ENCODE measurements around the gene EPB41L4A.
A peak's percentile ranks its signal among the peaks of the same experiment; 100 is the strongest.
"Not testable (repeated sequence)": the region's sequence is repeated elsewhere in the genome, so short reads cannot be mapped to it uniquely, and the experiment has no call there.

EPB41L4A gene

DNA sequence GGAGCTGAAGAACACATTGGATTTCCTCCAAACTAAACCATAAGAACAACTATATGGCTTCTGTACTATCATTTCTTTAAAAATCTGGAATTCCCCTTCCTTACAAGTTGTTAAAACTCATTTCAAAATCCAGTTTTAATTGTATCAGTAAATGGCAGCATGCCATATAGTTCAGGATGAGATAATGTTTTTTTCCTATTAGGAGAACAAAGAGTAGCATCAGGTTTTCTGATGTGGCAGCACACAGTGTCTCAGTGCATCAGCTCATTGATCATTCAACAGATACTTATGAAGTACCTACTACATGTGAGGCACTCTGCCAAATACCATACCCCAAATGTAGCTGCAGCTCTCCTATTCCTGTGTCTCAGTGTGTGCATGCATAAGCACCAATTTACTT, 161.1 kb downstream of the EPB41L4A start:
- no peak for DNase-seq (ENCODE audit: low read depth)

DNA sequence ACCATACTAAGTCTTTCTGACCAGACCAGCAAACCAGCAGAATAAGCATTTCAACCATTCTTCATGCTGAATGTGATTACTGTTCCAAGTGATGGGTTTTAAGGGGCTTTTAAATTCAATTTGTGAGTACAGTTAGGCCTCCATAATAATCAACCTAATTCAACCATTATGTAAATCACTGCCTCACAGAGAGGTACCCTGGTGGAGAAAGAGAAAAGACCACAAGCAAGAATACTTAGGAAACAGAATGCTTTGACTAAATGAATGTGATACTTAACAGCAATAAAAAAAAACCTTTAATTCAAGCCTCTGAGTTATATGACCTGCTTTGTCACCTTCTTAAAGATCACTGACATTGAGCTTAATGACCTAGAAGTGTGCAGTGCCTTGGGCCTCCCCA, 162.1 kb downstream of the EPB41L4A start:
- DNase-seq (ENCODE audit: low read depth), result no peak

DNA sequence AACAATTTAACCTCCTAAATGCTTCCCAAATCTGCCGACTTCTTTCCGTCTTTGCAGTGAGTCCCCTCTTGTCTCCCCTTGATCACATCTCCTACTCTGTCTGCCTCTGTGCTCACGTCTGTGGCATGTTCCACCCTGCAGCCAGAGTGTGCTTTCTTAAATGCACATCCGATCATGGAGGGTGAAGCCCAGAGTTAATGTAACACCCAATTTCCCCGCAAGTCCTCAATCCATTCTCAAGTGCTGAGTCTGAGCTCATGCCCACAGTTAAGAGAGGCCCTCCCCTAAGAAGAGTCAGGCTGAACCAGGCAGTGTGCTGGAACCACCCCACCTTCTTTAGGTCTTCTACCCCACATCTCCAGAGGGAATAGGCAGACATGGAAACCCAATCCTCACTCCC, 164.8 kb downstream of the EPB41L4A start:
- DNase-seq (ENCODE audit: low read depth), result no peak

DNA sequence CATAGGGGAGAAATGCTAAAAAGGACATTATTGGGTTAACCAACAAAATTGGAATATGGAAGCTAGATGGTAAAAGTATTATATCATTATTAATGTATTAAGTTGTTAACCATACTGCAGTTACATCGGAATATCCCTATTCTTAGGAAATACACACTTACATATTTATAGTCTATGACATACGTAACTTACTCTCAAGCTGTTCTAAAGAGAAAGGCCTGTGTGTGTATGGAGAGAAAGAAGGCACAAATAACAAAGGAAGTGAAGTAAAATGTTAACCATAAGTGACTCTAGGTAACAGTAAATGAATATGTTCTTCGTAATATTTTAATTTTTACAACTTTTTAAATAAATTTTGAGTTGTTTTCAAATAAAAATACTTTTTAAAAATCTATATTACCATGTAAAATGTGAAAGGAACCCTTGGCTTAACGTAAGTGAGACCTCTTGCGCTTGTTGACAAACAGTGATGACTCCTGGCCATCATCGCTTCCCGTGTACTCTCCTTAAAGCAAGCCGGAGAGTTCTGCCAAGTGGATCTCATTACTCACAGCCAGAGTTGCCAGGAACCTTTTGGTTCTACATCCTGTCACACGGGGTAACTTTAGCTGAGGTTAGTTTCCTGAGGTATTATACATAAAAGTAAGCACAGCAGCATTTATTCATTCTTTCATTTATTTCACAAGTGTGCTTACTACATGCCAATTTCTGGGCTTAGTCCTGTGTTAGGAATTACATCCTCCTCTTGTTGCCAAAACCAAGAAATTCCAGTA, 165.4 kb downstream of the EPB41L4A start:
- DNase-seq (ENCODE audit: low read depth), result no peak

DNA sequence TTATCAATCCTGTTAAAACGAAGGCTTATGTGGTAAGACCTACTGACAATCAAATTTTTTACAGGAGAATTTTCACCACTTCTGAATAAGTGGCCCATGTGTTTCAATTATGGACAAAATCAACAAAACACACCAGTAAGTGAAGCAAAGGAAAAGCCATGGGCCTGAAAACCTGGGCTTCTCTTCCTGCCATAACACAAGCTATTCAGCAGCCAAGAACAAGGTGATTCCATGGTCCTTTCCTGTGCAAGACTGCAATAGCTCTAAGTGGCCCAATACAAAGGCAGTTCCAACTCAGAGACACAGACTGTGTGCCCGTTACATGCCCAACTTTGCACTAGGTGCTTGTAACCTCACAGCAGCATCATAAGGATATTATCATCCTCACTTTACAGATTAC, 168.5 kb downstream of the EPB41L4A start:
- no peak for DNase-seq (ENCODE audit: low read depth)

DNA sequence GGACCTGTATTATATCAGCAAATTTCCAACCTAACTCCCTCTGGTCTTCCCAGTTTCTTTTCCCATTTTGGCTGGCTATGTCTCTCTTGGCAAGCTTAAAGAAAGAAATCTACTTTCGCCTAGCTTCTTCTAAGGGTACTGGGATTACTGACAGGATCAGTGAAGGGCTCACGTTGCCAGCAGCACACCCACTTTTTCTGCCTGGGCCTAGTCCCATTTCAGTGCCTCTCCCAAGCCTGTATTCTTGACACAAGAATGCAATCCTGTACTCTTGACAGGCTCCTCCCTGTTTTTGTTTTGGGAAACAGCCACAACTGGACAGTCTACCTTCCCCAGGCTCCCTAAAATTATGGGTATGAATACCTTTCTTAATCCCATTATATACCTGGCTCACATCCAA, 170.5 kb downstream of the EPB41L4A start:
- no peak for DNase-seq (ENCODE audit: low read depth)

DNA sequence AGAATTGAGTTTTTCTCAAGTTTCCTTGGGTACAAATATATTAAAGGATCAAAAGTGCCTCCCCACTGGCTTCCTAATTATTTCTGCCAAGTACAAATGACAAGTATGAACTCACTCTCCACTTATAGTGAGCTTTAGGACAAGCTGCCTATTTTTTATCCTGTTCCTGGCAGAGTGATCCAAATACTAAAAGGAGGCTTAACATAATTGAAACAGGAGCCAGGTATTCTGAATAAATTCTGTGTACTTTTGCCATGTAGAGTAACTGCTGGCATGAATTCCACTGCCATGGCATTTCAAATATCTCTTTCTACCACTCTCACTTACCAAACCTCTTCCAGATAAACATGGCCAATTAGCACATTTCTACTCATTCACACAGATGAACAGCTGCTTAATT, 171.1 kb downstream of the EPB41L4A start:
- DNase-seq (ENCODE audit: low read depth), result no peak

DNA sequence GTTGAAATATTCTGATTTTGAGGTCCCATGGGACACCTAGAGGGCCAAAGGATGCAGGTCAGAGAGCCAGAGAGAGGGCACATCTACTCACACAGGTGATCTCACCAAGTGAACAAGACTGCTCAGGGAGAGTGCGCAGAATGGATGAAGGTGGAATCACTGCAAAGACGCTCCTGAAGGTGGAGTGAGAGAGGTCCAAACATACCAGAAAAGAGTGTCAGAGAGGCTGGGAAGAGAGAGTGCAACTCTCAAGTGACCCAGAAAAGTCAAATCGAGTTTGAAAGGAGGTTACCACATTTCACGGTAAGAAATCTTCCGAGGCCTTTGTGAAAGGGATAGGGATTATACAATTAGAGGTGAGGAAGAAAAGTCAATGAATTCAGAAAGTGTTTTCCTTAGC, 173.4 kb downstream of the EPB41L4A start:
- no peak for DNase-seq (ENCODE audit: low read depth)

DNA sequence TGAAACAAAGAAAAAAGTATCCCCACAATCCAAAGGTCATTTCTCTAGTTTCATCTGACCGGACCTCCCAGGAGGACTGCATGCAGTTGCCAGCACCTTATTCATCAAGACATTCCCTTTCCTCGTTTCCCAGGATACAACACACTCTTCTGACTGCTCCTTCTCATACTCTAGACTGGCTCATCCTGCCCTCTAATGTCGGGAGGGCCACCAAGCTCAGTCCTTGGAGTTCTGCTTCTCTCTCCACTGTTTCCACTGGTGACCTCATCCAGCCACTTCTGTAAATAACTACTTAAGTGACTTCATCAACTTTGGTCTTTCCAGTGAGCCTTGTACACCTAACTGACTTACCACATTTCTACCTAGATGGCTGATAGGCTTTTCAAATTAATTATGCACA, 179.1 kb downstream of the EPB41L4A start:
- no peak for DNase-seq (ENCODE audit: low read depth)

DNA sequence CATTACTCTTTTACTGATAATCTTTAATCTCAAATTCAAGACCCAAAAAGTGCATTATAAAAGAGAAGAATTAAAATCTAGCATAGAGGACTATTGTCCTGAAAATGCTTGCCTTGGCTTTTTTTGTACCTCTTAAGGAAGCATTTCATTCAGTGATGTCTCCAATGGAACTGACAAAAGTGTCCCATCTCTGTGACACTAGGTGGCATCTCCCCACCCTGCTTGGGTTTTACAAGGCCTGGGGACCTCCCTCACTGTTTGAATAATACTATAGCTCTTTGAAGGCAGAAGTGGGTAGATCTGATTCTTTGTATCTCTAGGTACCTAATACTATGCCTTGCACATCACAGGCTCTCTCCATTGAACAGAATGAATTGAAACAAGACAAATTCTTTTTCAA, 180.6 kb downstream of the EPB41L4A start:
- DNase-seq (ENCODE audit: low read depth), result no peak

DNA sequence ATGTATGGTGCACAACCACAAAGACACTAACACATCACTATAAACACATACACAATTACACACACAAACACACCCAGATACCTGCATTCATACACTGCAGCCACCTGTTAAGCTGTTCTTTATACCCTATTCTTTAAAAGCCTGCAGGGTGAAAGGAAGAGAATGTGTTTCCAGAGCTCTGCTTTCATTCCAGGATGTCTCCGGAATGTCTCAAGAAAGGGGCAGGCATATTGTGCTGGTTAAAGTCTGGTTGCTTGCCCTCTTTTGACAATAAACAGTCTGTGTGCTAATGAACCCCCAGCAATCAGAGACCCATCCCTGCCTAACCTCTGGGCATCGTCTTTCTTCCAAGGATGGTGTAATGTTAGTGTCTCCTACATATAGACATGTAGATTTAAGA, 181.6 kb downstream of the EPB41L4A start:
- no peak for DNase-seq (ENCODE audit: low read depth)

DNA sequence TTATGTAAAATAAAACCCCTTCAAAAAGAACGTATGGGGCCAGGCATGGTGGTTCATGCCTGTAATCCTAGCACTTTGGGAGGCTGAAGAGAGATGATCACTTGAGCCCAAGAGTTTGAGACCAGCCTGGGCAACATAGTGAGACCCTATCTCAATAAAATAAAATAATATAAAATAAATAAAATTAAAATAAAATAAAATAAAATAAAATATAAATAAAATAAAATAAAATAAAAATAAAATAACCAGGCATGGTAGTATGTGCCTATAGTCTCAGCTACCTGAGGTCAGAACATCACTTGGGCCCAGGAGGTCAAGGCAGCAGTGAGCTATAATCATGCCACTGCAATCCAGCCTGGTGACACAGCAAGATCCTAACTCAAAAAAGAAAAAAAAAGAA, 185.1 kb downstream of the EPB41L4A start:
- no peak for DNase-seq (ENCODE audit: low read depth)

DNA sequence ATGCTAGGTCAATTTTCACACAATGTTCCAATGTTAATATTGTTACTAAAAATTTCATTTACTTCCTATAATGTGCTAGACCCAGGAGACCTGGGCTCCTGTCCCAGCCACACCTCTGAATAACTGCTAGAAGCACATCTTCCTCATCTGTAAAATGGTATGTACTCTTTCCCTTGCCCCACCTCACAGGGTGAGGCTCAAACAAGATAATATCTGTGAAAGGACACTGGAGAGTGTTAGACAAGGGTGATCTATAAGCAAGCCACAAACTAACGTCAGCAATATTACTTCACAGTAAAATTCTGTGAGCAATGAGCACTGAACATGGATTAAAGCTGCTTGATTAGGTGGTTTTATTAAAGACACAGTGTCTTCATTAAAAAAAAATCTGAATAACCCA, 186.4 kb downstream of the EPB41L4A start:
- no peak for DNase-seq (ENCODE audit: low read depth)

DNA sequence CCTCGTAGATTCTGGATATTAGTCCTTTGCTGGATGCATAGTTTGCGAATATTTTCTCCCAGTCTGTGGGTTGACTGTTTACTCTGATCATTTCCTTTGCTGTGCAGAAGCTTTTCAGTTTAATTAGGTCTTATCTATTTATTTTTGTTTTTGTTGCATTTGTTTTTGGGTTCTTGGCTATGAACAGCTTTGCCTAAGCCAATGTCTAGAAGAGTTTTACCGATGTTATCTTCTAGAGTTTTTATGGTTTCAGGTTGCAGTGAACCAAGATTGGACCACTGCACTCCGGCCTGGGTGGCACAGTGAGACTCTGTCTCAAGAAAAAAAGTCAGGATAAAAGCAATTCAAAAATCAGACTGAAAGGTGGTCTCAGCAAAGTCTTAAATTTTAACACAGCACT, 188.5 kb downstream of the EPB41L4A start:
- DNase-seq (ENCODE audit: low read depth), result no peak

DNA sequence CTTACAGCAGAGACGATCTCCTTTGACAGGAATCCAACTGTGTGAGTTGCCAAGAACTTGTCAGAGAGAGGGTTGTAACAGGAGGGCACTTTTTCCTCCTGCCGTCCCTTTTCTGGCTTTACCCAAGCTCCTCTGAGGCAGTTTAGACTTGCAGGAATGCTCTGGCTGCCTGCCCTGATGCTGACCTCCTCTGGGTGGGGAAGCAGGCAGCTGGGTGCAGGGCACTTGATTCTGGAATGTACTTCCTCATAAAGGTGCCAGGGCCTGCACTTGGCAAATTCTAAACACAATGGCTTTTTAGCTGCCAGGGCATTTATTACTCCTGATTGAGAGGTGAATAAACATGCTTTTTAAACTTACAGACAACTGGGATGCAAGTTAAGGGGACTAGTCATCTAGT, 190.4 kb downstream of the EPB41L4A start:
- peak; percentile 21 for DNase-seq (ENCODE audit: low read depth)

DNA sequence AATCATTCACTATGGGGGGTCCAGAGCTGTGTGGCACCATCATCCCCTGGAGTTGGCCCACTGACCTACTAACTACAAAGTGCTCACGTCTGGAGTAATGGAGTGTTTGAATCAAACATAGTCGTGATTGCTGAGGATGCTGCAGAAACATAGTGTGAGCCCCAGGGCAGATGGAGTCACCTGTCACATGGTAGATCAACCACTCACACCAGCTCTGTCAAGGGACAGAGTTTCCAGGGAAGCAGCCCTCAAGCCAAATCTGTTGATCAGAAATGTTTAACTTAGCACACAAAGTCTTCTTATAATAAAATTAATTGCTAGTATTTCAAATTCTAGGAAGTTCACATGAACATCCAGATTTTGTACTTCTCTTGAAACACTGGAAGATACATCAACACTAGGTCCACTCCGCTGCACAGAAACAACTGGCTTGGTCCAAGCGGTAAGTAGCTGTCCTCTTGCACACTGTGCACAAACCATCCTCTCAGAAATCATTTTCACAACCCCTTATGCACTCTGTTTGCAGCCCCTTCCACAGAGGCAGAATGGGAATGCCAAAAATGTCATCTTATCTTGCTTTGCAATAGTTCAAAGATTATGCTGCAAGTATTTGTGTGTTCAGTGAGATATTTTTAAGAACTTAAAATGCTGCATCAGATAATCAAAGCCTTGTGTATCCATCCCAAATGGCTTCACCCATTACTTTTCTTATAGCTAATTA, 191.0 kb downstream of the EPB41L4A start:
- no peak for DNase-seq (ENCODE audit: low read depth)

DNA sequence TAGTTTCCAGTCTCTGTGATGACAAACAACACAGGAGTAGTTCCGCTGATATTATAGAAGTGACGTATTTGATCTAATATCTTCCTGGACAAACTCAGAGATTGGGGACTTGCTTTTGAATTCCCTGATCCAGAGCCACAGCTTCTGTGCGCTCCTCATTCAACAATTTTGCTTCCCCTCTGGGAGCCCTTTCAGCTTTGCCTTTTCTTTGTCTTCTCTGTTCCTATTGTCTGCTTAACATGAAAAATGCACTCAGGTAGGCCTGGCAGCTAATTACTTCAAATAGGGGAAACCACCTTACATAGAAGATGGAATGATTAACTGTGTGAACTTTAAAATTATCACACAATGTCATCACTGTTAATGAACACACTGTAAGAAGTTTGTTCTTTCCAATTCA, 192.9 kb downstream of the EPB41L4A start:
- DNase-seq (ENCODE audit: low read depth), result no peak

DNA sequence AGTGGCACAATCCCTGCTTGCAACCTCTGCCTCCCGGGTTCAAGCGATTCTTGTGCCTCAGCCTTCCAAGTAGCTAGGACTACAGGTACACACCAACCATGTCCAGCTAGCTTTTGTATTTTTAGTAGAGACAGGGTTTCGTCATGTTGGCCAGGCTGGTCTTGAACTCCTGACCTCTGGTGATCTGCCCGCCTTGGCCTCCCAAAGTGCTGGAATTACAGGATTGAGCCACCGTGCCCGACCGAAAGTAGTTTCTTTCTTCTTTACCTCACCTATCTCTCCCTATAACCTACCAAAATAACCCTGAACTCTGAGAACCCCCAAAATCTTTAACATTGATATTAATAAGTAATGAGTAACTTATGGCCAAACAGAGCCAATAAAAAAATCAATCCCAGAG, 196.1 kb downstream of the EPB41L4A start:
- DNase-seq (ENCODE audit: low read depth), result not testable (repeated sequence)

DNA sequence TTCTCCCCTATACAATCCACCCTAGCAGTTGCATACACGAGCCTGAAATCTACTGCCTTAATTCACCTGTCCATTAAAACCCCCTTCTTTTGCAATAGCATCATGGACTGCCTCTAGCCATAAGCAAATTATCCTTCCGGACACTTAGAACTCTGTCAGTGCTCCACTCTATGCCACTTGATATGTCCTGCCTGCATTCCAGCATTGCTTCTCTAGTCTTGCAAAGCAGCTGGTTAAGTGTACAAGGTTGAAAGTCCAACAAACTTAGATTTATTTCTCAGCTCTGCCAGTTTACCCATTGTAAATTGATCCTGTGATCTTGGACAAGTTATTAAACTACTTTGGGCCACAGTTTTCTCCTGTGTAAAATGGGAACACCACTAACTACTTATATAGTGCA, 197.9 kb downstream of the EPB41L4A start:
- DNase-seq (ENCODE audit: low read depth), result no peak

DNA sequence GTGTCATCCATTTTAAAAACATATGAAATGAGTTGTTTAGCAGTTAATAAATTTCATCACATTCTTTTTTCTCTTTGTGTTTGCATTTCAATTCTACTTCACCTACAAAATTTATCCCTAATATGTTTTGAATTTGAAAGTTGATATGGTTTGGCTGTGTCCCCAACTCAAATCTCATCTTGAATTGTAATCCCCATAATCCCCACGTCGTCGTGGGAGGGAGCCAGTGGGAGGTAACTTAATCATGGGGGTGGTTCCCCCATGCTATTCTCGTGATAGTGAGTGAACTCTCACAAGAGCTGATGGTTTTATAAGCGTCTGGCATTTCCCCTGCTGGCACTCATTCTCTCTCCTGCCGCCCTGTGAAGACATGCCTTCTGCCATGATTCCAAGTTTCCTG, 200.1 kb downstream of the EPB41L4A start:
- DNase-seq (ENCODE audit: low read depth), result no peak

DNA sequence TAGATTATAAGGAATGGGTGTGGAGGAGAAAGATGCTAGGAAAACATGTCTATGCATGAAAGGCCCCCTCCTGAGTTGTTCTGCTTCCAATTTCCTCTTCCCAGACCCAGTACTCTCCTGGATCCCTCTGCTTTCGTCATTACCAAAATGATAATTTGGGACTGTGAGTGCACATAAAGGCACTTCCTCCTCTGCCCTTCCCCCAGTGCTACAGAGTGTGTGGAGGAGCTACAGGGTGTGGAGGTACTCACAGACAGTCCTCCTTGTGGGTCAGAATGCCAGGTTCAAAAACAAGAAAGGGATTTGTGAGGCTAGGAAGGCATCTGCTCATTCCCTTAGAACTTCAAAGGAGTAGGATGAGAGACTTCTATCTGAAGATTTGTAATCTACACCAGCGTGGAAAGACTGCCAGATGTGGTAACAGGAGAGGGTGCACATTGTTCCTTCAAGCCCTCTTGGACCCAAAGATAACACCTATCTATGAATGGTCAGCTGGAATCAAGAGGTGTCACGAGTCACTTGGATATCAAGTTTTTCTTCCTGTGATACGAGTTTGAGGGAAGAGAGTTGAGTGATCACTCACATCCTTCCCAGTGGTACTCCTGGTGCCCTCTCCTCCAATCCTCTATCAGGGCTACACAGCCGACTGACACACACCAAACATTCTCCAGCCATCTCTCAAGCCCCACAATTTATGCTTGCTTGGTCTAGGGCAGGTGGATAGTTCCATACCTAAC, 201.1 kb downstream of the EPB41L4A start:
- DNase-seq (ENCODE audit: low read depth), result no peak

DNA sequence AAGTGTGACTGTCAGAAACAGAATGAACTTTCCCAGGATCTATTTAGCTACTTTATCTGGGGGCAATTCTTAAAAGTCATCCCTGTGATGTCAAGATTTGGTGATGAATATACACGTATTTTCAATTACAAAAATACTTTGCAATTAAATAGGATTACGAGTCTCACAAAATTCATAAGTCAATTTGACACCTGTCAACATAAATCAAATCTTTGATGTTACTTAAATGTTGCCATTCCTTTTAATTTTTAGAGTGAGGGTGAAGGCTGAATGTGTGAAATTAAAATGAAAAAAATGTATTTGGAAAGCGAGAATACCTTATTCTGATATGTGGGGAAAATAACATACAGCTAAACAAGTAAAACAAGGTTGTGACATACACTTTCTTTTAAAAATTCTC, 202.9 kb downstream of the EPB41L4A start:
- DNase-seq (ENCODE audit: low read depth), result no peak

DNA sequence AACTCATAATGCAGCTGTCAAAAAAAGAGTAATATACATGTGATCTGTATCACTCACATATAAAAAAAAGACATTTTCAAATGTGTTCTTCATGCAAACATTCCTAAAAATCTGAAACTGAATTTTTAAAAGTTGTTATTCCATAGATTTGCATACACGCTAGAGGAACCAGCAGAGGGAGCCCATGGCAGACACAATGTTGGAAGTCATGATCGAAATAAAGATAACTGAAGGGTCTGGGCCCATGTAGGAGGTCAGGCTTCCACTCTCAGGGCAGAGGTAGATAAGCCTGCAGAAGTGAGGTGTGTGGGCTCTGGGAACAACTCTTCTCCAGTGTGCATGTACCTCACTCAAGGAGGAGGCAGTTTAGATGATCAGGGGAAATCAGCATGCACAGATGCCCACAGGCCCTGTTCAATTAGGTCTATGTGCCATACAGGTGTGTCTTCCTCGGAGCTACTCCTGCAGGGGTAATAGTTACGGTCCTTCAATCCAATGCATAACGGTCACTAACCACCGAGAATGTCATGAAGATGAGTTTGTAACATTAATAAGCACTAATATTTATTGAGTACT, 208.6 kb downstream of the EPB41L4A start:
- peak; percentile 8 for DNase-seq (ENCODE audit: low read depth)

Measured in fibroblast of the conjunctiva (primary cell).